Bronchial epithelial cell (primary cell): Measurements from ENCODE around the gene MAPK8IP1. TPM values are rescaled to one million over a fixed set of nuclear protein-coding genes. Genes with fewer than 3 reads are reported as not detected.

ENCODE experiments used
- DNase-seq: peaks from one replicate; pipeline ENCODE4 v3.0.0-alpha.2; 2010; ENCODE audit warnings: low read depth
- FAIRE-seq: peaks from 2 replicates; lab custom pipeline; 2011; peaks lifted over from hg19 to GRCh38; lab: Jason Lieb, UNC
- H3K27me3 ChIP-seq: 2 replicates; pipeline ENCODE4 v1.5.1; 2011; ENCODE audit warnings: low read length; ENCODE audit not compliant: control insufficient read depth, insufficient read depth
- H3K36me3 ChIP-seq: 2 replicates; pipeline ENCODE4 v1.5.1; 2011; ENCODE audit warnings: low read length; ENCODE audit not compliant: control insufficient read depth, insufficient read depth
- H3K4me3 ChIP-seq: 2 replicates; pipeline ENCODE4 v1.5.1; 2011; ENCODE audit warnings: mild to moderate bottlenecking, low read depth, low read length, control low read depth
- total RNA-seq: library from RNA; depleted of rRNA; stranded (reverse); fragments of >200 nt; gene quantifications from 2 replicates; pipeline ENCODE4 v1.2.1, GENCODE V29; 2014
- TF ChIP-seq, protein P1 (sequence below): IDR thresholded peaks from 2 replicates; pipeline ENCODE4 v1.5.1; 2011; ENCODE audit warnings: mild to moderate bottlenecking, moderate library complexity, low read length, control low read depth, inconsistent platforms; ENCODE audit not compliant: insufficient read depth, severe bottlenecking

The MAPK8IP1 gene
- total RNA-seq, 1 donor from 2014 or later, result 0.26 TPM

- Histone ChIP-seq H3K4me3 (no peak overlapping the region), H3K36me3 (peaks cover 4% of the 10 kb centered on the region), H3K27me3 (no peaks in the 10 kb centered on the region)
- TF ChIP-seq, protein P1, sequence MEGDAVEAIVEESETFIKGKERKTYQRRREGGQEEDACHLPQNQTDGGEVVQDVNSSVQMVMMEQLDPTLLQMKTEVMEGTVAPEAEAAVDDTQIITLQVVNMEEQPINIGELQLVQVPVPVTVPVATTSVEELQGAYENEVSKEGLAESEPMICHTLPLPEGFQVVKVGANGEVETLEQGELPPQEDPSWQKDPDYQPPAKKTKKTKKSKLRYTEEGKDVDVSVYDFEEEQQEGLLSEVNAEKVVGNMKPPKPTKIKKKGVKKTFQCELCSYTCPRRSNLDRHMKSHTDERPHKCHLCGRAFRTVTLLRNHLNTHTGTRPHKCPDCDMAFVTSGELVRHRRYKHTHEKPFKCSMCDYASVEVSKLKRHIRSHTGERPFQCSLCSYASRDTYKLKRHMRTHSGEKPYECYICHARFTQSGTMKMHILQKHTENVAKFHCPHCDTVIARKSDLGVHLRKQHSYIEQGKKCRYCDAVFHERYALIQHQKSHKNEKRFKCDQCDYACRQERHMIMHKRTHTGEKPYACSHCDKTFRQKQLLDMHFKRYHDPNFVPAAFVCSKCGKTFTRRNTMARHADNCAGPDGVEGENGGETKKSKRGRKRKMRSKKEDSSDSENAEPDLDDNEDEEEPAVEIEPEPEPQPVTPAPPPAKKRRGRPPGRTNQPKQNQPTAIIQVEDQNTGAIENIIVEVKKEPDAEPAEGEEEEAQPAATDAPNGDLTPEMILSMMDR, result no peak
- DNase-seq, result no peak
- FAIRE-seq, result no peak
Observed at GRCh38 chr11:45939836-45940235, 54.4 kb downstream of the MAPK8IP1 start.

DNA sequence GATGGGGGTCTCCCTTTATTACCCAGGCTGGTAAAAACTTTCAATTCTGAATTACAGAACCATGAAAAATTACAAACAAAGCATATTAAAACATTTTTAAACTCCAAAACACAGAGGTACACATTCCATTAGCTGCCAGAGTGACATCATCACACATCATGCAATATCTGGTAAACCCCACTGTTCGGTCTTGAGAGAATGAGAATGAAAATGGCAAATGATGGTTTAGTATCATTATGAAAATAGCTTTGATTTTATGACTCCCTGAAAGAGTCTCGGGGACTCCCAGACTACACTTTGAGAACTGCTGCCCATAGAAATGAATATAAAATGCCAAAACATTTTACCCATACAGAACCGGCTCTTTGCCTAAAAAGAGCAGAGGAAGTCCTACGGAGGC lies 55.8 kb downstream of the MAPK8IP1 start:
- Histone ChIP-seq H3K4me3 (no peak overlapping the region), H3K36me3 (peaks cover 5% of the 10 kb centered on the region), H3K27me3 (no peaks in the 10 kb centered on the region)
- DNase-seq, result no peak
- TF ChIP-seq, protein P1, result no peak
- FAIRE-seq, result no peak

DNA sequence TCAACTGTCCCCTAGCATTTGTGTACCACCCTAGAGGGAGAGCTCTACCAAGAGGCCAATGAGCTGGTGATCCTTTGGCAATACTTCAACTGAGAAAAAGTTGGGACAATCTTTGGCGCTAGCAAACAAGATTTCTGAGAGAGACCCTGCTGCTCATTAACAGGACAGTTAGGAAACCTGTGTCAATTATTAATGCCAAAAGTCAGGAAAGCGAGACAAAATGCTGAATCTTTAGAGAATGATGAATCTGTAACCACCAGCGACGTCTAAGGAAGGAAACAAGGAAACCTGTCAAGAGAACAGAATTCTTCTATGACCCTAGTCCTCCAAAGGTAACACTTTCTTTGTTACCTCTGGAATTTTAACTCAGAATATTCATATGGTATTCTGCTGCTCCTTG lies 56.9 kb downstream of the MAPK8IP1 start:
- peaks cover 7% of the 10 kb centered on the region for H3K36me3 ChIP-seq
- H3K4me3 ChIP-seq, result no peak overlapping the region
- H3K27me3 ChIP-seq, result no peaks in the 10 kb centered on the region
- FAIRE-seq (no peak), DNase-seq (no peak)
- TF ChIP-seq, protein P1, result no peak

GRCh38 chr11:45945397-45945999 lies 60.0 kb downstream of the MAPK8IP1 start:
- no peak for DNase-seq
- TF ChIP-seq, protein P1, result no peak
- no peaks in the 10 kb centered on the region for H3K27me3 ChIP-seq
- FAIRE-seq, result peak; percentile 23
- no peak overlapping the region for H3K4me3 ChIP-seq
- peaks cover 15% of the 10 kb centered on the region for H3K36me3 ChIP-seq

DNA sequence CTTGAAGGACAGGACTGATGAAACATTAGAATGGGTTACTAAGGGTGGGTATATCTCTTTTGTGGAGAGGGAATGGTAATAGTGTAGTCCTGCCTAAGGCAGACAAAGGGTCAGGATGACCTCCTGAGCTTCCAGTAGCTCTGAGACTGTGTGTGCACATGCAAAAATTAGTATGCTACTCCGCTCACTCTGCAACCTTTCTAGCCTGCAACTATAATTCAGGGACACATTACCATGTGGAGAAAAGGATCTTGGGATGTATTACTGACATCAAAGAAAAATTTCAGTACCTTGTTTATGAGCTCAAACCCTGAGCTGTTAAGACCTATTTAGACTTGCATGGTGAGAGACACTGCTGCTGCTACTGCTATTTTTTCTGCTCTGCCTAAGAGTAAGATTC lies 62.4 kb downstream of the MAPK8IP1 start:
- DNase-seq (no peak), FAIRE-seq (no peak)
- TF ChIP-seq, protein P1, result no peak
- H3K36me3 ChIP-seq, result peaks cover 15% of the 10 kb centered on the region
- no peak overlapping the region for H3K4me3 ChIP-seq
- no peaks in the 10 kb centered on the region for H3K27me3 ChIP-seq

DNA sequence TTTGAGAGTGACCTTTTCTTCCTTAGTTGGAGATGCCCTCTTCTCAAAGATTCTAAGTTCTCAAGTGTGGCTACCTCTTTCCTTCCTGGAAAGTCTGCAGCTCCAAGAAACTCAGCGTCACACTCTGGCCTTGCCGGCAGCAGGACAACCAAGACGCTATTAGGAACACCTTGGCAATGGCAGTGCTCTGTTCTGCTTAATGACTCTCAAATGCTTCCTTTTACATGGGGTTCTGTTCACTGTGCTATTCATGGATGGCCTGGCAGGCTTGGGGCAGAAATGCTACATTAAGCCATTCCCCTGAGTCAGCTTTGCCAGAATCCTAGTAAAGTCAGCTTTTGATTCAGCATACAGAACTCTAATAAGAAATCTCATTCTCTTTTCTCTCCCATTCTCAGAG lies 62.9 kb downstream of the MAPK8IP1 start:
- TF ChIP-seq, protein P1, result no peak
- Histone ChIP-seq H3K4me3 (no peak overlapping the region), H3K27me3 (no peaks in the 10 kb centered on the region), H3K36me3 (peaks cover 17% of the 10 kb centered on the region)
- FAIRE-seq (no peak), DNase-seq (no peak)
